ENCODE results near the gene POGLUT3.

Gene POGLUT3

GRCh38 chr11:108500169-108500568 lies 2.0 kb upstream of the POGLUT3 start:
- no peak for DNase-seq (ENCODE audit: low spot score)

DNA sequence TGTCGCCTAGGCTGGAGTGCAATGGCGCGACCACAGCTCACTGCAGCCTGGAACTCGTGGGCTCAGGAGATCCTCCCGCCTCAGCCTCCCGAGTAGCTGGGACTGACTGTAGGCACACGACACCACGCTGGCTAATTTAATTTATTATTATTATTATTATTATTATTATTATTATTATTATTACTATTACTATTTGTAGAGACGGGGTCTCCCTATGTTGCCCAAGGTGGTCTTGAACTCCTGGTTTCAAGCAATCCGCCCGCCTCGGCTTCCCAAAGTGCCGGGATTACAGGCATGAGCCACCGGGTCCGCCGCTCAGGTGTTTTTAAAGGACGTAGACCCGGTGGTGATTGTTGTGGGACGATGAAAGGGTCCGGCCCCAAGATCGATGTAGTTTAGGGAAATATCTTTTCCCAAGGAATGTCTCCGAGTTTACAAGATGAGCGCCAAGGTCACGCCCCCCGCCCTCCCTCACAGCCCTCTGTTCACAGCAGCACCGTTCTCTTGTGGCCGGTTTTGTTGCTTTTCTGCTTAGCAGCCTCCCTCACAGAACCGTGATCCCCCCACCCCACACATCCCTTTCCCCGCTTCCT lies 728 bp upstream of the POGLUT3 start:
- no peak for DNase-seq (ENCODE audit: low spot score)

DNA sequence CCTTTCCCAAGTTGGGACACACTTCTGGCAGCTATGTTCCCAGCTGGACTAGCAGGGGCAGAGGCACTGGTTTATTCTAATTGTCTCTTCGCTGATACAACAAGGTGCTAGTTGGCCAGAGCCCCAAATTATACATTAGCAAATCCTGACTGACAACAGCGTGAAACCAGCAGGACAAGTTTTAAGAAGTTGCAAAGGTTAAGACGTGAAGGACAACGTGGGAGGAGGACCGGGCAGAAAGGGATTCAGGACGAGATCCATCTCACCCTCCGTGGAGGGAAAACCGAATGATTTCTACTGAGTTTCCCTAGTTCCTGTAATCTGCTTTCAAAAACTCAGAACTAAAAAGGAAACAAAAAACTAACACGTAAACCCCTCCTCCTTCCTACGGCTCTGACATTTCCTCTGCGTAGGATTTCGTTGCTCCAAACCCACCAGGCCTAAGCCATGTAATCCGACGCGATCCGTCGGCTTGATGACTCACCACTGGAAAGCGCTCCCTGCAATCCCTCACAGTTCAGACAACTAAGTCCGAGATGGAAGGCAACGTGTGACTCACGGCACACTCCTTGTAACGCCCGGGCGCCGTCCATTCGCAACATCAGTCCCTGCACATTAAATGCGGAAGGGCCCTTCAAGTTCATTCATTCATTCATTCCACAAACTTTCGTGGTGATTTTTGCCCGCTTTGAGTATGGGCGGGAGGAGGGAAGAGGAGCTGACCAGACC lies 703 bp downstream of the POGLUT3 start:
- DNase-seq (ENCODE audit: low spot score): peak; percentile 70

GRCh38 chr11:108496643-108497256 lies 1.4 kb downstream of the POGLUT3 start:
- DNase-seq (ENCODE audit: low spot score): no peak

- no peak for DNase-seq (ENCODE audit: low spot score)
These were observed 2.9 kb downstream of the POGLUT3 start for GRCh38 chr11:108495326-108495725.

- no peak for DNase-seq (ENCODE audit: low spot score)
These were observed 4.0 kb downstream of the POGLUT3 start for GRCh38 chr11:108494182-108494581.

DNA sequence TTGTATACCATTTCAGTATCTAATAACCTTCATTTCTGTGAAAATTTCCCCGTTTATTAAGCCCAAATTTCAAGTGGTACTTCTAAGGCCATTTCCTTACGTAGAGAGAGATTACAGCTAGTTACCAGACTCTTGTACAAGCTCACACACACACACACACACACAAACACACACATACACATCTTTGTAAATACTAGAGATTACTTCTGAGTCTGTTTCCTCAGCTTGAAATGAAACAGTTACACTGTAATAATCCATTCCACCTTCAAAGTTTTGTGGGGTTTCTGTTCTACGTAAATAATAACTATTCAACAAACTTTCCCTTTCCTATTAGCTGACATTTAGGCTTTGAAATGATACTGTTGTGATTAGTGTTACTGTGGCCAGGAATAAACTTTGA lies 6.2 kb downstream of the POGLUT3 start:
- DNase-seq (ENCODE audit: low spot score): no peak

- DNase-seq (ENCODE audit: low spot score): no peak
These were observed 11.4 kb downstream of the POGLUT3 start for GRCh38 chr11:108486828-108487227.

- no peak for DNase-seq (ENCODE audit: low spot score)
These were observed 11.9 kb downstream of the POGLUT3 start for GRCh38 chr11:108486331-108486730.

DNA sequence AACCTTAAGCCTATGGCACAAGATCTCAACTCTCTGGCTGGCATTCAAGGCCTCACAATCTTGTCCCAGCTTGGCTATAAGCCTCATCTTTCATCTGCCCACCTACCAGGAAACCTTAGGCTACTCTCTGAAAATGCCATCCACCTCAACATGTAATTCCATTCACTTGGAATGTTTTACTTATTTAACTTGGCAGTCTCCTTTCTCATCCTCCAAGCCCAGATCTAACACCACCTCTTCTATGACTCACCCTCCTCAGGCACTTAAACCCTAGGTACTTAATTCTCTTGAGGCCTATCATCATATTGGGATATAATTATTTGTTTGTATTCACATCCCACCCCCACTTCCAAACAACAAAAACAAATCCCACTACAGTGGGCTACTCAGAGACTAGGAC lies 15.0 kb downstream of the POGLUT3 start:
- DNase-seq (ENCODE audit: low spot score): no peak

GRCh38 chr11:108474664-108475463 lies 23.3 kb downstream of the POGLUT3 start:
- no peak for DNase-seq (ENCODE audit: low spot score)

DNA sequence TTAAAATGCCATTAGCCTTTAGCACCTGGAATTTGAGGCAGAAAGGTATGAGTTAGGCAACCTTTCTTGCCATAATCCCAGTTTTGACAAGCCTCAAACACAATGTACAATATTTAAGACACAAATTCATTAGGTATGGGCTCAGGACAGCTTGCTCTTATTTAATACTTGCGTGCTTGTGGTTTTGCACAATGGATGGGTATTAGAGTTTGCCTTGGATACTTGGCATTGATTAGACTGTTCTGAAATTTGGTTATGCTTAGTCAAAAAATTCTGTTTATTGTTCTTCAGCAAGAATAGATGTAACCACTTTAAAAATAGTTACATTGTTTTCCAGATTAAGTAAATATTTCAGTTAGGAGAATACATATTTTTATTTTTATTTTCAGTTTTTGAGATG lies 25.5 kb downstream of the POGLUT3 start:
- DNase-seq (ENCODE audit: low spot score): no peak

DNA sequence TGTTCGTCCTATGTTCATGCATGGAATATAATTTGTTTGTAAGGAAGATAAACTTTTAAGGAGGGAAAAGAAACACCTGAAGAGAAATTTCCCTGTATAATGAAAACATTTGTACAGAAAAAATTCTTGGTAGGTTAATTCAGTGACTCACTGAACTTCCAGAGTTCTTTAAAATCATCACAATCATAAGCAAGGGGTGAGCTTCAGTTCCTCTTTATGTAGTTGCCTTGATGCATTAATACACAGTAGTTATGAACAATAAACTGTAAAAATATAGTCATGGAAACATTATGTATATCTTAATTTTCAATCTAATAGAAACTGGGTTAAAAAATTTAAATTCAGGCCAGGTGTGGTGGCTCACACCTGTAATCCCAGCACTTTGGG lies 29.7 kb downstream of the POGLUT3 start:
- DNase-seq (ENCODE audit: low spot score): no peak

DNA sequence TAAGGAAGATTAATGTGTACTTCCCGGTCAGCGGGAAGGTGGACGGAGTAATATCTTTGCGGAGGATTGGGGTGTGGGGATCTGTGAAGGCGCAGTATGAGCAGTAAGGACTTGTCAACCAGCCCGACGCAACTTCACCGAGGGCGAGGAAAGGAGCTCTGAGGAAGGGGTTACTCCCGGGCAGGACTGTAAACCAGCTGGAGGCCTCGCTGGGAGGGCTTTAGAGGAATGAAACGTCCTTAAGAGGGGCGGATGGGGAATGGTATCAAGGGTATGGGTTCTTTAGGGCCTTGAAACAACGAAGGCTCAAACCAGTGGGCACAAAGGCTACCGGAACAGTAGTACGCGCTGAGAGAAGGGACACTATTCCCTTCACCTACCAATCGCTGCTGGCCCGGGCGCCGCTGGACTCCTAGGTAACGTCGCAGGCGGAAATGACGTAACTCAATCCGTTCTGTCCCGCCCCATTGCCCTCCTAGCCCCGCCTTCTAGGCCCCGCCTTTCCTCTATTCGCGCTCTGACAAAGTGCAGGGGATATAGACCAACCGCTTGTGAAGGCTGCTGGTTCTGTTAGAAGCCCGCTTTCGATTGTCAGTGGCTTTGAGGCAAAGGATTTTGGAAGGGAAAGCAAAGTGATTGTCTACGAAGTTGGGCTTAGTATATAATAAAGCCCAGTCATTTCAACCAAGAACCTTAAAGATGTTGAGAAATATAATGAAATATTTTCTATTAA lies 30.9 kb downstream of the POGLUT3 start, which contains the start of gene C11orf65:
C11orf65 (minus strand) TSS at position 439 of the 733 bp plus-strand sequence. CDS start 5,970 bp downstream, outside the sequence.
- peak; percentile 96 for DNase-seq (ENCODE audit: low spot score)

DNA sequence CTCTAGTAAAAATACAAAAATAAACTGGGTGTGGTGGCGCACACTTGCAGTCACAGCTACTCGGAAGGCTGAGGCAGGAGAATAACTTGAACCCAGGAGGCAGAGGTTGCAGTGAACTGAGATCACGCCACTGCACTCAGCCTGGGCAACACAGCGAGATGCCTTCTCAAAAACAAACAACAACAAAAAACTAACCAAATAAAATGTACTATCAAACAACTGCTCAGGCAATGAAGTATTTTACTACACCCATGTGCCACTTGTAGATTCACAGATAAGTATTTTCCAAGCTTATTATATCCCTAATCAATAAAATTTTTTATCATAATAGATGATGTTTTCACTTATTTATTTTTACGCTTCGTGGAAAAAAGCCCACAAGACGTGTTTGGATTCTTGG lies 31.8 kb downstream of the POGLUT3 start:
- no peak for DNase-seq (ENCODE audit: low spot score)

- no peak for DNase-seq (ENCODE audit: low spot score)
These were observed 44.9 kb downstream of the POGLUT3 start for GRCh38 chr11:108453207-108453835.

All from activated CD4-positive, alpha-beta T cell treated with anti-CD3 and anti-CD28 coated beads, Interleukin-2, Interleukin-4, amounts not matched to agents 100 ng/mL and 50 ng/mL, durations not matched to agents 16 hours and 8 hours (primary cell).